K562 (cell line): ENCODE measurements around the gene MAN2A1. TPM values are rescaled to one million over a fixed set of nuclear protein-coding genes. Genes with fewer than 3 reads are reported as not detected.

Experiments
- EP400 ChIP-seq: fragments of 450-650 bp; IDR thresholded peaks from 2 replicates; pipeline ENCODE4 v1.6.1; 2017; ENCODE audit warnings: antibody characterized with exemption, mild to moderate bottlenecking, moderate library complexity
- GATAD2A ChIP-seq: fragments of 450-650 bp; IDR thresholded peaks from 2 replicates; pipeline ENCODE4 v1.6.1; 2017
- GTF2E2 ChIP-seq: fragments of 200-800 bp; sonication (Bioruptor generic); IDR thresholded peaks from 2 replicates; pipeline ENCODE4 v1.6.1; 2016; ENCODE audit warnings: missing genetic modification characterization, missing compliant biosample characterization
- HCFC1 ChIP-seq: IDR thresholded peaks from 2 replicates; pipeline ENCODE4 v1.6.1; 2012; ENCODE audit warnings: low read depth, low read length, improper control_type of control experiment
- MTA3 ChIP-seq: fragments of 450-650 bp; formaldehyde crosslinking; IDR thresholded peaks from 2 replicates; pipeline ENCODE4 v1.6.1; 2017; ENCODE audit warnings: mild to moderate bottlenecking, borderline replicate concordance
- PML ChIP-seq: IDR thresholded peaks from 2 replicates; pipeline ENCODE4 v1.6.1; 2012; ENCODE audit warnings: low read length, inconsistent platforms
- POLR2H ChIP-seq: IDR thresholded peaks from 2 replicates; pipeline ENCODE4 v1.6.1; 2016; ENCODE audit warnings: missing genetic modification characterization, low read depth, mild to moderate bottlenecking, control low read depth, missing compliant biosample characterization, moderate library complexity
- RBFOX2 ChIP-seq: fragments of 200-400 bp; formaldehyde crosslinking; IDR thresholded peaks from 2 replicates; pipeline ENCODE4 v1.6.1; 2017; ENCODE audit warnings: low read depth, mild to moderate bottlenecking, low read length, moderate library complexity
- ZNF589 ChIP-seq: fragments of 200-800 bp; sonication (Bioruptor generic); IDR thresholded peaks from 2 replicates; pipeline ENCODE4 v1.6.1; 2016; ENCODE audit warnings: low read depth, missing genetic modification characterization, missing compliant biosample characterization
- ZNF780A ChIP-seq: fragments of 250-450 bp; sonication (Bioruptor Pico); IDR thresholded peaks from 2 replicates; pipeline ENCODE4 v1.5.0; 2021; ENCODE audit warnings: mild to moderate bottlenecking
- polyA plus RNA-seq, 8 experiments: library from polyadenylated mRNA; depleted of rRNA in 4 of 8; stranded (reverse) in 5 of 8; unstranded in 3 of 8; fragments of >200 nt; fragmentation: Nextera tagmentation in 2 of 8; fragmentation: Illumina TruSeq in 1 of 8; extraction: Ambion mirVana in 2 of 8; extraction: Trizol in 1 of 8; gene quantifications; 2 replicates each; pipeline versions ENCODE4 v1.2.1 to v1.2.3, GENCODE V29; 2011 to 2014; ENCODE audit warnings: inconsistent platforms in 1 of 8, missing spikeins in 1 of 8
- total RNA-seq, 7 experiments: library from RNA; depleted of rRNA in 6 of 7; stranded (reverse); fragments of >200 nt in 6 of 7; fragmentation: Illumina TruSeq in 2 of 7; extraction: Trizol in 2 of 7; gene quantifications; 2 replicates each; pipeline versions ENCODE4 v1.2.1 to v1.2.3, GENCODE V29; 2011 to 2021; ENCODE audit warnings: low replicate concordance in 1 of 7
- TF ChIP-seq, protein P1 (sequence below), 2 experiments: fragments of 450-650 bp; formaldehyde crosslinking in 1 of 2; IDR thresholded peaks; 2 replicates each; pipeline versions ENCODE4 v1.4.0 to v1.6.1; 2014 to 2020; ENCODE audit warnings: mild to moderate bottlenecking in 2 of 2, borderline replicate concordance in 1 of 2, low read depth in 1 of 2
- TF ChIP-seq, protein P2 (sequence below): sonication (generic); formaldehyde crosslinking; IDR thresholded peaks from 2 replicates; pipeline ENCODE4 v1.9.0; 2022; ENCODE audit warnings: mild to moderate bottlenecking, missing genetic modification reagents
- TF ChIP-seq, protein P3 (sequence below), 2 experiments: IDR thresholded peaks; 2 replicates each; pipeline ENCODE4 v1.6.1; 2012; ENCODE audit warnings: improper control_type of control experiment in 2 of 2, low read depth in 2 of 2, low read length in 2 of 2, borderline replicate concordance in 1 of 2

Gene MAN2A1
- total and polyA plus RNA-seq, 9 of the 15 experiments (the other 6 are each of a cell fraction or from before 2014, with no cell fraction given): 5.2 to 32.0 (median 19.8) TPM

GRCh38 chr5:109688970-109689739 is 572 bp upstream of the MAN2A1 start (continued):
- TF ChIP-seq GTF2E2 (tag): peak; percentile 52; the same call in 1 of the 2 replicates
- TF ChIP-seq, protein P1, sequence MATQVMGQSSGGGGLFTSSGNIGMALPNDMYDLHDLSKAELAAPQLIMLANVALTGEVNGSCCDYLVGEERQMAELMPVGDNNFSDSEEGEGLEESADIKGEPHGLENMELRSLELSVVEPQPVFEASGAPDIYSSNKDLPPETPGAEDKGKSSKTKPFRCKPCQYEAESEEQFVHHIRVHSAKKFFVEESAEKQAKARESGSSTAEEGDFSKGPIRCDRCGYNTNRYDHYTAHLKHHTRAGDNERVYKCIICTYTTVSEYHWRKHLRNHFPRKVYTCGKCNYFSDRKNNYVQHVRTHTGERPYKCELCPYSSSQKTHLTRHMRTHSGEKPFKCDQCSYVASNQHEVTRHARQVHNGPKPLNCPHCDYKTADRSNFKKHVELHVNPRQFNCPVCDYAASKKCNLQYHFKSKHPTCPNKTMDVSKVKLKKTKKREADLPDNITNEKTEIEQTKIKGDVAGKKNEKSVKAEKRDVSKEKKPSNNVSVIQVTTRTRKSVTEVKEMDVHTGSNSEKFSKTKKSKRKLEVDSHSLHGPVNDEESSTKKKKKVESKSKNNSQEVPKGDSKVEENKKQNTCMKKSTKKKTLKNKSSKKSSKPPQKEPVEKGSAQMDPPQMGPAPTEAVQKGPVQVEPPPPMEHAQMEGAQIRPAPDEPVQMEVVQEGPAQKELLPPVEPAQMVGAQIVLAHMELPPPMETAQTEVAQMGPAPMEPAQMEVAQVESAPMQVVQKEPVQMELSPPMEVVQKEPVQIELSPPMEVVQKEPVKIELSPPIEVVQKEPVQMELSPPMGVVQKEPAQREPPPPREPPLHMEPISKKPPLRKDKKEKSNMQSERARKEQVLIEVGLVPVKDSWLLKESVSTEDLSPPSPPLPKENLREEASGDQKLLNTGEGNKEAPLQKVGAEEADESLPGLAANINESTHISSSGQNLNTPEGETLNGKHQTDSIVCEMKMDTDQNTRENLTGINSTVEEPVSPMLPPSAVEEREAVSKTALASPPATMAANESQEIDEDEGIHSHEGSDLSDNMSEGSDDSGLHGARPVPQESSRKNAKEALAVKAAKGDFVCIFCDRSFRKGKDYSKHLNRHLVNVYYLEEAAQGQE (IDR thresholded peaks at IDR 0.05; ENCODE audit: borderline replicate concordance): no peak
- TF ChIP-seq, protein P1 (CRISPR knock-in tag; IDR thresholded peaks at IDR 0.05; ENCODE audit: low read depth): 0 out of 2 replicates have a peak, but pooled peaks have one; percentile 54
- peak; percentile 91 for TF ChIP-seq POLR2H (tag)
- TF ChIP-seq PML: peak; percentile 54; the same call in 1 of the 2 replicates
- peak; percentile 42; the same call in 1 of the 2 replicates for TF ChIP-seq ZNF589
- TF ChIP-seq MTA3: peak; percentile 45; the same call in 1 of the 2 replicates
- TF ChIP-seq, protein P2, sequence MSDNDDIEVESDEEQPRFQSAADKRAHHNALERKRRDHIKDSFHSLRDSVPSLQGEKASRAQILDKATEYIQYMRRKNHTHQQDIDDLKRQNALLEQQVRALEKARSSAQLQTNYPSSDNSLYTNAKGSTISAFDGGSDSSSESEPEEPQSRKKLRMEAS (CRISPR knock-in tag): peak; percentile 58; the same call in 1 of the 2 replicates
- TF ChIP-seq, protein P3, sequence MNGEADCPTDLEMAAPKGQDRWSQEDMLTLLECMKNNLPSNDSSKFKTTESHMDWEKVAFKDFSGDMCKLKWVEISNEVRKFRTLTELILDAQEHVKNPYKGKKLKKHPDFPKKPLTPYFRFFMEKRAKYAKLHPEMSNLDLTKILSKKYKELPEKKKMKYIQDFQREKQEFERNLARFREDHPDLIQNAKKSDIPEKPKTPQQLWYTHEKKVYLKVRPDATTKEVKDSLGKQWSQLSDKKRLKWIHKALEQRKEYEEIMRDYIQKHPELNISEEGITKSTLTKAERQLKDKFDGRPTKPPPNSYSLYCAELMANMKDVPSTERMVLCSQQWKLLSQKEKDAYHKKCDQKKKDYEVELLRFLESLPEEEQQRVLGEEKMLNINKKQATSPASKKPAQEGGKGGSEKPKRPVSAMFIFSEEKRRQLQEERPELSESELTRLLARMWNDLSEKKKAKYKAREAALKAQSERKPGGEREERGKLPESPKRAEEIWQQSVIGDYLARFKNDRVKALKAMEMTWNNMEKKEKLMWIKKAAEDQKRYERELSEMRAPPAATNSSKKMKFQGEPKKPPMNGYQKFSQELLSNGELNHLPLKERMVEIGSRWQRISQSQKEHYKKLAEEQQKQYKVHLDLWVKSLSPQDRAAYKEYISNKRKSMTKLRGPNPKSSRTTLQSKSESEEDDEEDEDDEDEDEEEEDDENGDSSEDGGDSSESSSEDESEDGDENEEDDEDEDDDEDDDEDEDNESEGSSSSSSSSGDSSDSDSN (IDR thresholded peaks at IDR 0.05; ENCODE audit: borderline replicate concordance in 1 of 2, low read depth in 2 of 2, low read length in 2 of 2): peak in 1 of 2 experiments; percentile 46; a peak in 1 of 4 replicates
- peak; percentile 89 for TF ChIP-seq RBFOX2
- no peak for TF ChIP-seq ZNF780A (CRISPR knock-in tag)
- TF ChIP-seq HCFC1: 0 out of 2 replicates have a peak, but pooled peaks have one; percentile 17
- TF ChIP-seq GATAD2A: no peak
- TF ChIP-seq EP400: peak; percentile 52; the same call in 1 of the 2 replicates
